Liver (tissue), 9 donors: ENCODE data around the gene TBCD. TPM values are rescaled to one million over a fixed set of nuclear protein-coding genes. Genes with fewer than 3 reads are reported as not detected.

ENCODE experiments used
- DNase-seq: peaks from one replicate; pipeline ENCODE4 v3.0.0-alpha.2; 2017; ENCODE audit warnings: low spot score
- H3K27ac ChIP-seq, 2 donors: one replicate each; pipeline ENCODE4 v1.7.0; 2013; ENCODE audit warnings: inconsistent platforms in 2 of 2, low read length in 2 of 2, control low read depth in 1 of 2, low read depth in 1 of 2, mild to moderate bottlenecking in 1 of 2
- H3K27me3 ChIP-seq, 4 donors: one replicate each; pipeline versions ENCODE4 v1.6.1 to v1.7.0; 2013; ENCODE audit warnings: low read length in 3 of 4, inconsistent platforms in 1 of 4, mild to moderate bottlenecking in 1 of 4, moderate library complexity in 1 of 4; ENCODE audit not compliant: control insufficient read depth in 4 of 4, insufficient read depth in 4 of 4
- H3K36me3 ChIP-seq, 4 donors: one replicate each; pipeline versions ENCODE4 v1.6.1 to v1.7.0; 2013; ENCODE audit warnings: low read length in 3 of 4, mild to moderate bottlenecking in 3 of 4, low read depth in 1 of 4, moderate library complexity in 1 of 4; ENCODE audit not compliant: control insufficient read depth in 4 of 4, insufficient read depth in 3 of 4
- H3K4me1 ChIP-seq, 4 donors: one replicate each; pipeline versions ENCODE4 v1.6.1 to v1.7.0; 2013; ENCODE audit warnings: low read length in 3 of 4, mild to moderate bottlenecking in 3 of 4, moderate library complexity in 1 of 4; ENCODE audit not compliant: control insufficient read depth in 4 of 4, insufficient read depth in 4 of 4
- H3K4me3 ChIP-seq, 3 donors: one replicate each; pipeline versions ENCODE4 v1.6.1 to v1.7.0; 2013; ENCODE audit warnings: low read length in 3 of 3, control low read depth in 1 of 3, low read depth in 1 of 3, mild to moderate bottlenecking in 1 of 3
- H3K9ac ChIP-seq, 2 donors: one replicate each; pipeline ENCODE4 v1.7.0; 2013; ENCODE audit warnings: low read length in 2 of 2, mild to moderate bottlenecking in 2 of 2, moderate library complexity in 2 of 2, control low read depth in 1 of 2, low read depth in 1 of 2
- H3K9me3 ChIP-seq, 4 donors: one replicate each; pipeline versions ENCODE4 v1.6.1 to v1.7.0; 2013; ENCODE audit warnings: low read length in 3 of 4; ENCODE audit not compliant: control insufficient read depth in 4 of 4
- FOXA1 ChIP-seq: IDR thresholded peaks from 2 replicates; pipeline ENCODE4 v1.6.1; 2016; ENCODE audit warnings: antibody characterized with exemption
- FOXA2 ChIP-seq: IDR thresholded peaks from 2 replicates; pipeline ENCODE4 v1.6.1; 2016; ENCODE audit warnings: antibody characterized with exemption
- GABPA ChIP-seq, 2 donors: IDR thresholded peaks in 1 of 2; conservative IDR thresholded peaks in 1 of 2; 2 replicates each; pipeline ENCODE4 v1.6.1; 2016; ENCODE audit warnings: antibody characterized with exemption in 2 of 2, mild to moderate bottlenecking in 1 of 2, moderate library complexity in 1 of 2
- NR2F2 ChIP-seq: IDR thresholded peaks from 2 replicates; pipeline ENCODE4 v1.6.1; 2016; ENCODE audit warnings: antibody characterized with exemption
- RAD21 ChIP-seq, 2 donors: IDR thresholded peaks; 2 replicates each; pipeline ENCODE4 v1.6.1; 2016; ENCODE audit warnings: antibody characterized with exemption in 2 of 2, mild to moderate bottlenecking in 2 of 2
- RXRA ChIP-seq, 2 donors: IDR thresholded peaks; 2 replicates each; pipeline ENCODE4 v1.6.1; 2017 to 2018; ENCODE audit warnings: antibody characterized with exemption in 2 of 2, mild to moderate bottlenecking in 1 of 2
- SP1 ChIP-seq: IDR thresholded peaks from 2 replicates; pipeline ENCODE4 v1.6.1; 2018; ENCODE audit warnings: antibody characterized with exemption, mild to moderate bottlenecking
- WGBS: extraction: QIAGEN DNeasy Blood & Tissue Kit; methylation state at CpG from one replicate; pipeline ENCODE4 v1.1.7; 2013; 5-methylcytosine and 5-hydroxymethylcytosine counted together
- polyA plus RNA-seq, 2 donors: library from polyadenylated mRNA; stranded (reverse) in 1 of 2; unstranded in 1 of 2; fragments of 200-250 nt in 1 of 2; fragments of >200 nt in 1 of 2; fragmentation: Nextera tagmentation in 1 of 2; extraction: Ambion mirVana in 1 of 2; gene quantifications; one replicate each; pipeline versions ENCODE4 v1.2.1 to v1.2.3, GENCODE V29; 2013 to 2015
- total RNA-seq, 2 donors: library from RNA; depleted of rRNA; stranded (reverse); fragments of >200 nt; gene quantifications; one replicate each; pipeline ENCODE4 v1.2.3, GENCODE V29; 2014
- TF ChIP-seq, protein P1 (sequence below): IDR thresholded peaks from 2 replicates; pipeline ENCODE4 v1.6.1; 2016; ENCODE audit warnings: antibody characterized with exemption
- TF ChIP-seq, protein P2 (sequence below): IDR thresholded peaks from 2 replicates; pipeline ENCODE4 v1.6.1; 2016; ENCODE audit warnings: antibody characterized with exemption
- TF ChIP-seq, protein P3 (sequence below): IDR thresholded peaks from 2 replicates; pipeline ENCODE4 v1.6.1; 2016; ENCODE audit warnings: antibody characterized with exemption, mild to moderate bottlenecking
- donor health status: healthy.
- donor health status: healthy.
- donor health status: healthy.
- donor health status: healthy.
- donor health status: healthy.

The TBCD gene
- total and polyA plus RNA-seq, 4 donors: 29.8 to 42.2 (median 33.0) TPM

DNA sequence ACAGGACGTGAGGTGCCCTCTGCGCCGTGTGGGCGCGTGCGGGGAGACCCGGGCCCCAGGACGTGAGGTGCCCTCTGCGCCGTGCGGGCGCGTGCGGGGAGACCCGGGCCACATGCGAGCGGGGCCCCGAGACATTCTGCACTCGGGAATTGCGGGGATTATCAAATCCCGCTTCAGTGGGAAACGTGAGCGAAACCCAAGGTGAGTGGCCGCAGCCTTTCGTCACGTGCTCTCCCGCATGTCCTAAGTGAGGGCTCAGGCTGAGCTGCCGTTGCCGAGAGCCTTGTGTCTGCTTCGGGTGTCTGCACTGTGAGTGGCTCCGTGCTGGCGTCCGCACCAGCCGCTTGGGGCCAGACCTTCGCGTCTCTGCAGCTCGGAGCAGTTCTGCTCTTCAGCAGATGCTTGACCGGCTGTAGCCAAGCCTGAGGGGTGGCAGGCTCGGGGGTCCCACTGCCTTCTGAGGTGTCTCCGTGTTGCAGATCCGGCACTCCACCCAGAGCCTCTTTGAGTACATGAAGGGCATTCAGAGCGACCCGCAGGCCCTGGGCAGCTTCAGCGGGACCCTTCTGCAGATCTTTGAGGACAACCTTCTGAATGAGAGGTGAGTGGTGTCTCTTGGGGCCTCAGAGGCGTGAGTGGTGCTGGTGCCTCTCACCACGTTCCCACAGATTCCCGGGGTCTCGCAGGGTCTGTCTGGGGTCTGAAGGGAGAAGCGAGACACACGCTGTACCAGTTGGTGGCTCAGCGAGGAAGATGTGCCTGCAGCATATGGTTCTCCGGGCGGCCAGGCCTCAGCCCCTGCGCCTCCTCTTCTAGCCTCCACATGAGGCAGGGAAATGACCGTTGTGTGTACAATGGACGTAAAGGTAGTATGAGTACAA lies 178.4 kb downstream of the TBCD start:
- no peaks in the 10 kb centered on the region for H3K9me3 ChIP-seq
- H3K36me3 ChIP-seq: peaks cover 6 to 61% (median 18%) of the 10 kb centered on the region in 4 donors
- DNase-seq: no peak
- H3K4me1 ChIP-seq: no peaks in the 10 kb centered on the region
- no peaks in the 10 kb centered on the region for H3K27me3 ChIP-seq
- WGBS: 98% methylated on average over 56 of the region's 56 CpGs
- no peak overlapping the region for H3K4me3 ChIP-seq
- H3K27ac ChIP-seq: no peak overlapping the region
- H3K9ac ChIP-seq: no peak overlapping the region
- no peak for TF ChIP-seq FOXA2
- no peak for TF ChIP-seq GABPA (IDR thresholded peaks at IDR 0.05 in 1 of 2, conservative IDR thresholded peaks at IDR 0.05 in 1 of 2)
- TF ChIP-seq, protein P1, sequence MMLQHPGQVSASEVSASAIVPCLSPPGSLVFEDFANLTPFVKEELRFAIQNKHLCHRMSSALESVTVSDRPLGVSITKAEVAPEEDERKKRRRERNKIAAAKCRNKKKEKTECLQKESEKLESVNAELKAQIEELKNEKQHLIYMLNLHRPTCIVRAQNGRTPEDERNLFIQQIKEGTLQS: no peak
- TF ChIP-seq RAD21 (IDR thresholded peaks at IDR 0.05): no peak
- TF ChIP-seq FOXA1: no peak
- TF ChIP-seq, protein P2, sequence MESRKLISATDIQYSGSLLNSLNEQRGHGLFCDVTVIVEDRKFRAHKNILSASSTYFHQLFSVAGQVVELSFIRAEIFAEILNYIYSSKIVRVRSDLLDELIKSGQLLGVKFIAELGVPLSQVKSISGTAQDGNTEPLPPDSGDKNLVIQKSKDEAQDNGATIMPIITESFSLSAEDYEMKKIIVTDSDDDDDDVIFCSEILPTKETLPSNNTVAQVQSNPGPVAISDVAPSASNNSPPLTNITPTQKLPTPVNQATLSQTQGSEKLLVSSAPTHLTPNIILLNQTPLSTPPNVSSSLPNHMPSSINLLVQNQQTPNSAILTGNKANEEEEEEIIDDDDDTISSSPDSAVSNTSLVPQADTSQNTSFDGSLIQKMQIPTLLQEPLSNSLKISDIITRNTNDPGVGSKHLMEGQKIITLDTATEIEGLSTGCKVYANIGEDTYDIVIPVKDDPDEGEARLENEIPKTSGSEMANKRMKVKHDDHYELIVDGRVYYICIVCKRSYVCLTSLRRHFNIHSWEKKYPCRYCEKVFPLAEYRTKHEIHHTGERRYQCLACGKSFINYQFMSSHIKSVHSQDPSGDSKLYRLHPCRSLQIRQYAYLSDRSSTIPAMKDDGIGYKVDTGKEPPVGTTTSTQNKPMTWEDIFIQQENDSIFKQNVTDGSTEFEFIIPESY: no peak
- TF ChIP-seq SP1: no peak
- TF ChIP-seq, protein P3, sequence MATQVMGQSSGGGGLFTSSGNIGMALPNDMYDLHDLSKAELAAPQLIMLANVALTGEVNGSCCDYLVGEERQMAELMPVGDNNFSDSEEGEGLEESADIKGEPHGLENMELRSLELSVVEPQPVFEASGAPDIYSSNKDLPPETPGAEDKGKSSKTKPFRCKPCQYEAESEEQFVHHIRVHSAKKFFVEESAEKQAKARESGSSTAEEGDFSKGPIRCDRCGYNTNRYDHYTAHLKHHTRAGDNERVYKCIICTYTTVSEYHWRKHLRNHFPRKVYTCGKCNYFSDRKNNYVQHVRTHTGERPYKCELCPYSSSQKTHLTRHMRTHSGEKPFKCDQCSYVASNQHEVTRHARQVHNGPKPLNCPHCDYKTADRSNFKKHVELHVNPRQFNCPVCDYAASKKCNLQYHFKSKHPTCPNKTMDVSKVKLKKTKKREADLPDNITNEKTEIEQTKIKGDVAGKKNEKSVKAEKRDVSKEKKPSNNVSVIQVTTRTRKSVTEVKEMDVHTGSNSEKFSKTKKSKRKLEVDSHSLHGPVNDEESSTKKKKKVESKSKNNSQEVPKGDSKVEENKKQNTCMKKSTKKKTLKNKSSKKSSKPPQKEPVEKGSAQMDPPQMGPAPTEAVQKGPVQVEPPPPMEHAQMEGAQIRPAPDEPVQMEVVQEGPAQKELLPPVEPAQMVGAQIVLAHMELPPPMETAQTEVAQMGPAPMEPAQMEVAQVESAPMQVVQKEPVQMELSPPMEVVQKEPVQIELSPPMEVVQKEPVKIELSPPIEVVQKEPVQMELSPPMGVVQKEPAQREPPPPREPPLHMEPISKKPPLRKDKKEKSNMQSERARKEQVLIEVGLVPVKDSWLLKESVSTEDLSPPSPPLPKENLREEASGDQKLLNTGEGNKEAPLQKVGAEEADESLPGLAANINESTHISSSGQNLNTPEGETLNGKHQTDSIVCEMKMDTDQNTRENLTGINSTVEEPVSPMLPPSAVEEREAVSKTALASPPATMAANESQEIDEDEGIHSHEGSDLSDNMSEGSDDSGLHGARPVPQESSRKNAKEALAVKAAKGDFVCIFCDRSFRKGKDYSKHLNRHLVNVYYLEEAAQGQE: no peak
- no peak for TF ChIP-seq RXRA (IDR thresholded peaks at IDR 0.05)

DNA sequence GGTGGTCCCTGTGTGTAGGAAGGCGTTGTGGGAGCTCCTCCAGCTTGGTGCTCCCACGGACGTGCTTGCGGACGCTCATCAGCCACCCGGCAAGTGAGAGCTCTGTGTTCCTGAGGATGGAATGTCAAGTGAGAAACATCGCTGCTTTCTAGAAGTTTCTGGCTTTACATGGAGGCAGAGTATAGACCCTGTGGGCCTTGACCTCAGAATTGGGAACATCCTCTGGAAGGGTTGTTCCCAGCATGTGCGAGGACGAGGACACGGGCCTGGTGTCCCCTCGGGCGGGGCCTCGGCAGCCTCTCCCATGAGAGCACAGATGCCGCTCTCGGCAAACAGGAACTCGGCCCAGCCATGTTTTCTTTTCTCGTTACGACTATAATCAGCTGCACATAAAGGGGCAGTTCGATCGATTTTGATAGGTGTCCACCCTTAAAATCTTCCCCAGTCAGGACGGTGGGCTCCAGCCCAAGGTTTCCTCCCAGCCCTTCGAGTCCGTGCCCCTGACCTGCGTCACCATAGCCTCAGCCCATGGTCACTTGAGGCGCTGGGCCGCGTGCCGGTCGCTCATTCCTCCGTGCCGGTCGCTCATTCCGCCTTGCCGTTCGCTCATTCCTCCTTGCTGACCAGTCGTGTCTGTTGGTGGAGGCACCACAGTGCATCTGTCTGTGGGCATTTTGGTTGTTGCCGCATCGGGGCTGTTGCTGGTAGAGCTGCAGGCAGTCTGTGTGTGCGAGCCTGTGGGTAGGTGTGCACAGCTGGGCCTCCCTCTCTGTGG lies 179.2 kb downstream of the TBCD start:
- DNase-seq: no peak
- Histone ChIP-seq H3K36me3 (peaks cover 3 to 57% (median 18%) of the 10 kb centered on the region in 4 donors), H3K4me3 (no peak overlapping the region), H3K27ac (no peak overlapping the region), H3K4me1 (no peaks in the 10 kb centered on the region), H3K27me3 (no peaks in the 10 kb centered on the region), H3K9ac (no peak overlapping the region), H3K9me3 (no peaks in the 10 kb centered on the region)
- no peak for TF ChIP-seq NR2F2
- TF ChIP-seq, protein P2: no peak
- WGBS: 97% methylated on average over 39 of the region's 39 CpGs
